ENCODE data around the gene STXBP6. TPM values are rescaled to one million over a fixed set of nuclear protein-coding genes. Genes with fewer than 3 reads are reported as not detected.
"Not testable (repeated sequence)": the region's sequence is repeated elsewhere in the genome, so short reads cannot be mapped to it uniquely, and the experiment has no call there.

Gene STXBP6
- total RNA-seq, 2 donors from 2014 or later: not detected

DNA sequence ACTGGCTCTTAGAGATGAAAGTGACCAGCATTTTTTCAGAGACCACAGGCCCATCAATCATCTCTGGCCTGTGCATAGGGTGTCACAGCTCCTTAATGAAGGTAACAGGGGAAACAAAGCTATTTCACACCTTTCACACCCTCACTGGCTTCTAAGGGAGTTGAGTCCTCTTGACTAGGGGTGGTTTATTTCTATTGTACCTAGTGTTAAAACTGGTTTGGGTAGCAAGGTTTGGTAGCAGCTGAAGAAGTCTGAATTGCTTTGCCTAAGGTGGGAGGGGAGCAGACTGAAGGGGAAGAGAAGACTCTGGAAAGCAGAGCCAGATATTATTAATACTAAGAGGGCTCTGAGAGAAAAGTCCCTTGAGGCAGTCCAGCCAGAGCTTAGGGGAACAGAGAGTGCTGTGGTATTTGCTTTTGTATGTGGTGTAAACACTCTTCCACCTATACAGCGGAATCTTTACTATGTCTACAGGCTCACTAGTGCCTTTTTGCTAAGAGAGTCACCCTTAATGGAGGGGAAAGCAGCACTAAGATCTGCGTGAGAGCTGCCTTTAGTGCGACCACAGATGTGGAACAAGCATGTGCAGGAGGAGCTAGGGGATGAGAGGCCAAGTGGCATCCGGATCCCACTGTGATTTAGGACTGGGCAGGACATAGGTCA lies 95.8 kb downstream of the STXBP6 start:
- H3K4me3 Mint-ChIP-seq: no peak overlapping the region
- H3K9me3 Mint-ChIP-seq: no peaks in the 10 kb centered on the region
- no peaks in the 10 kb centered on the region for H3K4me1 Mint-ChIP-seq
- no peak overlapping the region for H3K27ac Mint-ChIP-seq
- H3K36me3 Mint-ChIP-seq (ENCODE audit: low read depth): no peaks in the 10 kb centered on the region
- peaks cover 24% of the 10 kb centered on the region for H3K27me3 Mint-ChIP-seq
- ATAC-seq (replicated peaks): no peak

DNA sequence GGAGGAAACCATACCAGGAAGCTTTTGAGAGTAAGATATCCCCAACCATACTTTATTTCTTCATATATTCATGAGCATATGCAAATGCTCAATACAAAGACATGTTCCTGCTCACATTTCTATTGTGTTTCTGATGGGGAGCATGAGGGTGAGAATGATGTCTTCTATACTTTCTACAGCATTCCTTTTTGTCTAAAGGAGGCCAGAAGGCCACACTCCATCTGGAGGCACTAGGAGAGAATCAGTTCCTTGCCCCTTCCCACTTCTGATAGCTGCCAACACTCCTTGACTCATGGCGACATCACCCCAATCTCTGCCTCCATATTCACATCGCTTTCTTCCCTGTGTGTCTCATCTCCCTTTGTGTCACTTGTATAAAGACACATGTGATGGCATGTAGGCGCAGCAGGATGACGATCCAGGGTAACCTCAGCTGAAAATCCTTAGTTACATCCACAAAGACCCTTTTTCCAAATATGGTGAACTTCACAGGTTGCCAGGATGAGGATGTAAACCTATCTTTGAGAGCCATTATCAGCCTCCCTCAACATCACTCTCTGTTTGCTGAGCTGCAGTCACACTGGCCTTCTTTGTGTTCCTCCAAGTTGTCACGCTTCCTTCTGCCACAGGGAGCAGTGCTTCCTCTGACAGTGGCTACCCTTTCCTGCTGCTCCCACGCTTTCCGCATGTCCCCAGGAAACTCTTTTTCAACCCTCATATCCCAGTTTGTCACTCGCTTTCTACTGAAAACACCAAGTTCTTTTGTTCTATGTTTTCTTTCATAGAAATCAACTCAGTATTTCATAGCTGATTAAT lies 96.9 kb downstream of the STXBP6 start:
- Mint-ChIP-seq H3K27me3 (peaks cover 21% of the 10 kb centered on the region), H3K4me3 (no peak overlapping the region), H3K27ac (no peak overlapping the region), H3K4me1 (no peaks in the 10 kb centered on the region), H3K9me3 (no peaks in the 10 kb centered on the region), H3K36me3 (ENCODE audit: low read depth) (no peaks in the 10 kb centered on the region)
- no peak for ATAC-seq (replicated peaks)

DNA sequence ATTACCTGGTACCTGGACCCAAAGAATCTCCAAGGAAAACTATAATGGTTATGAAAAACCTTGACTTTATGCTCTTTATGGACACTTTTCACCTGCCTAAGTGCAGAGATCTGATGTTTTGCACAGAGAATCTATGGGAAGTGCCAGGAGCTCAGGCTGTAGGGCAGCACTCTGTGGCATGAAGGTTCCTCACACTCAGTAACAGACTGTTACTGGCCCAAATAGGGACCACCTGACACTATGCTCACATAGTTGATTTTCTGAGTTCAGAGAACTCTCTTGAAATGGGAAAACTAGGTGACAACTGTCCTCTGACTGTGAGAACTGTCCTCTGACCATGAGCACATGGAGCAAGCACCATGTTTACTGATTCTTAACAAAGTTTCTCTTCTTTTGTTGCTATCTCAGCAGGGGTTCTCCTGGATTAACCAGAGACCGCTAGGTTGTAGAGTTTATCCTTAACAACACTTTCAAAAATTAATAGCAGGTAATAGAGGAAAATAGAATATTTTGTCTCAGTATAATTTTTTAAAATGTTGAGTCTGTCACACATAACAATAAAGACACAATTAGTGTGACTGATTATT lies 101.6 kb downstream of the STXBP6 start:
- peaks cover 7% of the 10 kb centered on the region for H3K27me3 Mint-ChIP-seq
- H3K36me3 Mint-ChIP-seq (ENCODE audit: low read depth): no peaks in the 10 kb centered on the region
- ATAC-seq (replicated peaks): no peak
- no peaks in the 10 kb centered on the region for H3K4me1 Mint-ChIP-seq
- H3K27ac Mint-ChIP-seq: no peak overlapping the region
- no peaks in the 10 kb centered on the region for H3K9me3 Mint-ChIP-seq
- no peak overlapping the region for H3K4me3 Mint-ChIP-seq

DNA sequence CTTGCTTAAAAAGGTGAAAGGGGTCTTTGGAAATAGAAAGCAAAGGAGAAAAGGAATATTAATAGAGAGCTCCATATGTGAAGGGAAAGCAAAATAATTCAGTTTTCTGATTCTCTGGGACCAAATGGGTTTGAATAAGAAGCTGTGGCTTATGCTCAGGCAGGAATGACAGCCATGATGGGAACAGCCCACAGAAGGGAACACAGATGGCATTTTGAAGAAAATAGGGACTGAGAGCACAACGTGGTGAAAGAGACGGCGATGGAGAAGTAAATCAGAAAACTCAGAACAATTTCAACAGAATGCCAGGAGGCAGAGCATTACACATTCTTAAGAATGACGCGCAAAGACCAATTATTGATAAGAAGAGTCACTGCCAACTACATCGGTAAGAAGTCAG lies 102.8 kb downstream of the STXBP6 start:
- Mint-ChIP-seq H3K4me3 (no peak overlapping the region), H3K27me3 (peaks cover 3% of the 10 kb centered on the region), H3K27ac (no peak overlapping the region), H3K9me3 (no peaks in the 10 kb centered on the region), H3K4me1 (no peaks in the 10 kb centered on the region), H3K36me3 (ENCODE audit: low read depth) (no peaks in the 10 kb centered on the region)
- no peak for ATAC-seq (replicated peaks)

DNA sequence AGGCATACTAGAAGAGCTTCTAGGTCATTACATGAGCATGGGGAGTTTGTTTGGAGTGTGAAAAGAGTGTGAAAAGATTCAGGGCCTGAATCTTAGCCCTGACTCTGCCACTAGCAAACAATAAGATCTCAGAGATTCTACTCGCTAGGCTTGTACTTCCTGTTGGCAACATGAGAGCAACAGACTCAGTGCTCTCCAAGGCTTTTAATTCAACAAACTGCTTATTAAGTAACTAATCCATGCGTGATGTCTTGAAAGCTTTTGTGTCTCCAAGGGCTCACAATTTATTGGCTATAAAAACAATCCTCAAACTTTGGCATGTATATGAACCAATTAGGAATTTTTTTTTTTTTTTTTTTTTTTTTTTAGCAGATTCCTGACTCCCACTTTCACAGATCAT lies 105.1 kb downstream of the STXBP6 start:
- Mint-ChIP-seq H3K36me3 (ENCODE audit: low read depth) (no peaks in the 10 kb centered on the region), H3K27me3 (peaks cover 3% of the 10 kb centered on the region), H3K27ac (no peak overlapping the region), H3K4me3 (no peak overlapping the region), H3K9me3 (no peaks in the 10 kb centered on the region), H3K4me1 (no peaks in the 10 kb centered on the region)
- ATAC-seq (replicated peaks): no peak

DNA sequence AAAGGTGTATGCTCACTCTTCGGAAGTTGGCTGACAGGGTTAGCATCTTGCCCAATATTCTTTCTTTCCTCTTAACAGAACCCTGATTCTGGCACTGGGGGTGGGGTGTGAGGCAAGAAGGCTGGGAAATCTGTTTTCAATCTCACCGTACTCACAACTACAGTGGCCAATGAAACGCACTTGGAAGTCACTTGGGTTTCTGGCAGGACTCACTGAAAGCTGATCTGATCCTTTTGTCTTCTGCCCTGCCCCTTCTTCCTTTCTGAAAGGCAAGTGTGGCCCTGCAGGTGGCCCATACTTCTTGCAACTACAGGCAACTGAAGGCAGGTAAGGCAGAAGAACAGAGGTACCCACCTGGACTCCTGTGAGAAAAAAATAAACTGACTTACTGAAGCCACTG lies 106.9 kb downstream of the STXBP6 start:
- Mint-ChIP-seq H3K27me3 (peaks cover 3% of the 10 kb centered on the region), H3K36me3 (ENCODE audit: low read depth) (no peaks in the 10 kb centered on the region), H3K9me3 (no peaks in the 10 kb centered on the region), H3K27ac (no peak overlapping the region), H3K4me1 (no peaks in the 10 kb centered on the region), H3K4me3 (no peak overlapping the region)
- no peak for ATAC-seq (replicated peaks)

DNA sequence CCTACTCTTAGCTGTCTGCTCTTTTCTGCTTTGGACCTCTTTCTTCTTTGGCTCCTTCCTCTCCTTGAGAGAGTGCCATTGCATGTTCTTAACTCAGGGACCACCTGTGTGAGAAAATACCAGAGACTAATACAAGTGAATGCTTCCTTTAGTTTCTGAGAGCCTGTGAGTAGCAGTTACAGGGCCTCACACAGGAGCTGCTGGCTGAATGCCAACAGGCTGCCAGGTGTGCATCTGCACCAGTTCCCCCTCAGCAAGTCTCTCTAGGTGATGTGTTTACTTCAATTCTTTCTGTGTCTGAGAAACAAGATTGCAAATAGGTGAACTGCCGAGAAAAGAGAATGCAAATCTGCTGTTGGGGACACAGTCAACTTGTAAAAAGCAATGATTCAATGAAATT lies 108.2 kb downstream of the STXBP6 start:
- no peak overlapping the region for H3K4me3 Mint-ChIP-seq
- H3K36me3 Mint-ChIP-seq (ENCODE audit: low read depth): no peaks in the 10 kb centered on the region
- no peak overlapping the region for H3K27ac Mint-ChIP-seq
- no peaks in the 10 kb centered on the region for H3K4me1 Mint-ChIP-seq
- no peaks in the 10 kb centered on the region for H3K27me3 Mint-ChIP-seq
- H3K9me3 Mint-ChIP-seq: no peaks in the 10 kb centered on the region
- no peak for ATAC-seq (replicated peaks)

DNA sequence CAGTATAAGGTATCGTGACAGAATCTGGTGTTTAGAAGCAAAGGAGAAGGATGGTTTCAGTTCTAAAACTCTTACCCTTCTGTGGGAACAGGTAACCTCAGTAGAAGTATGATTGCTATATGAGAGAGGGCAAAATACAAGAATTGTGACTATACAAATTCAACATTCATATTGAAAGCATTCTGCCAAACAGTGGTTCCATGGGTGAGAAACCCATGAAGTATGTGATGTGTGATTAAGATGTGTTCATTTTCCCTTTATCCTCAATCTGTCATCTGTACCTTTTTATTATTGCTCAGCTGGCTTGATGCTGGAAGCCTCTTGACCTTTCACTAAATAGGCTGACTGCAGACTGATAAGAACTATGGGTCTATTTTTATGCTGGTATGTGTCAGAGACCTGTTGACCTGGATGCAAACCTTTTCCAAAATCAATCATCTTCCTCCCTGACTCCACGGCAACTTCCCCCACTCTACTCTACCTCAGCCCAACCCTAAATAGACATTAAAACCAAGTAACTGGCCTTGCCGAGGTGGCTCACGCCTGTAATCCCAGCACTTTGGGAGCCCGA lies 109.6 kb downstream of the STXBP6 start:
- Mint-ChIP-seq H3K27me3 (no peaks in the 10 kb centered on the region), H3K27ac (no peak overlapping the region), H3K4me3 (no peak overlapping the region), H3K4me1 (no peaks in the 10 kb centered on the region), H3K36me3 (ENCODE audit: low read depth) (no peaks in the 10 kb centered on the region), H3K9me3 (no peaks in the 10 kb centered on the region)
- ATAC-seq (replicated peaks): peak; percentile 49

DNA sequence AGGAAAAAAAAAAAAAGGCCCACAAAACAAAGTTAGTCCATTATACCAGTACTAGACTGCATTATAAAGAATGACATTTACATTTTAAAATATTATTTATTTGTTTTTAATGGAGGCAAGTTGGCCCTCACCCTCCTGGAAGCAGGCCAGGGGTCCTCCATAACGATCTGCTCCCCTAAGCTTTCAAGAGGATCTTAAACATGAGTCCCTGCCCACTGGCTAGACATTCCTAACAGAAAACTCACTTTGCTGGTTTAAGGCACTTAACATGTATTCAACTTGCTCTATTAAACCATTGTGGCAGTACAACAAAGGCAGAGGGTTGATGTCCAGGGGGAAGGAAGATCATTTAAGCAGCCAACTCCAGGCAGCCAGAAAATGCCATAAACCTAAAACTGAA lies 111.4 kb downstream of the STXBP6 start:
- Mint-ChIP-seq H3K27me3 (no peaks in the 10 kb centered on the region), H3K4me1 (no peaks in the 10 kb centered on the region), H3K4me3 (no peak overlapping the region), H3K27ac (no peak overlapping the region), H3K9me3 (no peaks in the 10 kb centered on the region), H3K36me3 (ENCODE audit: low read depth) (no peaks in the 10 kb centered on the region)
- ATAC-seq (replicated peaks): no peak

DNA sequence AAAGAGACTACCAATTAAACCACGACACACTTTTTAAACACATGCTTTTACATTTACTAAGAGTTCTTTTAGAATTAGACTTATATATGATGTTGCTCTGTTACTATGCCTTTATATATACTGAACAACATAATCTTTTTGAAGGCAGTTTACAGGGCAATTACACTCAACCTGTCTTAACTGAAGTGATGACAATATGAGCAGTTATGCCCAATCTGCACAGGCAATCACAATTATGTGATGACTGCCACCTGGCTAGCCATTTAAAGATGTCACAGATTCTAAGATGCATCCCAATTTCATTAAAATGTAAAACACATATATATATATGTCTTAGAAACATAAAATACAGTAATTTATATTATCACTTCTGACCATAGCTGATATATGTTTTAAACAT lies 112.6 kb downstream of the STXBP6 start:
- peaks cover 5% of the 10 kb centered on the region for H3K27me3 Mint-ChIP-seq
- H3K27ac Mint-ChIP-seq: no peak overlapping the region
- ATAC-seq (replicated peaks): no peak
- no peaks in the 10 kb centered on the region for H3K4me1 Mint-ChIP-seq
- H3K9me3 Mint-ChIP-seq: no peaks in the 10 kb centered on the region
- H3K4me3 Mint-ChIP-seq: no peak overlapping the region
- no peaks in the 10 kb centered on the region for H3K36me3 Mint-ChIP-seq (ENCODE audit: low read depth)

DNA sequence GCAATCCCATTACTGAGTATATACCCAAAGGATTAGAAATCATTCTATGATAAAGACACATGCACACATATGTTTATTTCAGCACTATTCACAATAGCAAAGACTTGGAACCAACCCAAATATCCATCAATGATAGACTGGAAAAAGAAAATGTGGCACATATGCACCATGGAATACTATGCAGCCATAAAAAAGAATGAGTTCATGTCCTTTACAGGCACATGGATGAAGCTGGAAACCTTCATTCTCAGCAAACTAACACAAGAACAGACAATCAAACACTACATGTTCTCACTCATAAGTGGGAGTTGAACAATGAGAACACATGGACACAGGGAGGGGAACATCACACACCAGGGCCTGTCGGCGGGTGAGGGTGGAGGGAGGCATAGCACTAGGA lies 113.2 kb downstream of the STXBP6 start:
- not testable (repeated sequence) for H3K9me3 Mint-ChIP-seq, H3K27me3 Mint-ChIP-seq

DNA sequence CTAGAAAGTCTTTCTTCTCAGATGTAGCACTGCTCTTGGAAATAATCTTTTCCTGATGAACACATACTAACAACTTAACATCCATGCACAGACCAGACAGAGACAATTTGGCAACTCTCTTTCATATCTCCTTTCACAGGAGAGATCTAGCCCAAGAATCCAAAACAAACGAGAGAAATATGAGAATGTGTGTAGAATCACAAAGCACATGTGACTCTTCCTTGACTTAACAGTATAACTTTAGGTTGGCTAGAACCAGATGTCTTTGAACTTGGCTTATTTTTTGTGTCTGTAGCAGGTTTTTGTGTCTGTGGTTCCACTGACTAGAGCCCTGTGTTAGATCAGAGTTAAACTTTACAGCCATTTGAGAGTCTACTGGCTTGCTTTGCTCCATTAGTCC lies 114.2 kb downstream of the STXBP6 start:
- ATAC-seq (replicated peaks): no peak
- no peaks in the 10 kb centered on the region for H3K9me3 Mint-ChIP-seq
- H3K36me3 Mint-ChIP-seq (ENCODE audit: low read depth): no peaks in the 10 kb centered on the region
- H3K27ac Mint-ChIP-seq: no peak overlapping the region
- H3K4me3 Mint-ChIP-seq: no peak overlapping the region
- H3K27me3 Mint-ChIP-seq: peaks cover 11% of the 10 kb centered on the region
- H3K4me1 Mint-ChIP-seq: no peaks in the 10 kb centered on the region

More for the DNA sequence above, 113.2 kb downstream of the STXBP6 start:
- not testable (repeated sequence) for ATAC-seq (replicated peaks); H3K4me3 Mint-ChIP-seq; H3K27ac Mint-ChIP-seq; H3K36me3 Mint-ChIP-seq (ENCODE audit: low read depth); H3K4me1 Mint-ChIP-seq

DNA sequence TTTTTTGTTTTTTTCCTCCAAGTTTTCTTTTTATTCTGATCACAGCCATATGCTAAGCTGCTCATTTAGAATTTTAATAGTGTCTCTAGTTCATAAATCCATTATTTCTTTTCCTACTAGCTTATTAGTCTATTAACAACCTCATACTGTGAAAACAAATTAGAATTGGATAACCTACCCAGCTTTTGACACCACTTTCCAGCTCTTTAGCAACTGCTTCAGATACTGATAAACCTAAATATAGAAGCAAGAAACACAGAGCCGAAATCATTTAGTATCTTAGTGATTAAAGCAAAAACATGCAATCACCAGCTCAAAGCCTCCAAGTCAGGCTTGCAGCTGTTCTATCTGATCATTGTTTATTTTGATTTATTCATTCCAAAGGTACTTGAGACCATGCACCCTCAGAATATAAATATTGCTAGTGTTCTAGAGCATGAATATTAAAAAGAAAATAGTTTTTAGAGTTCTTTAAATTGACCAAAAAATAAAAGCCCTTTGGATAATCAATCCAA lies 121.5 kb downstream of the STXBP6 start:
- H3K4me3 Mint-ChIP-seq: no peak overlapping the region
- no peak for ATAC-seq (replicated peaks)

DNA sequence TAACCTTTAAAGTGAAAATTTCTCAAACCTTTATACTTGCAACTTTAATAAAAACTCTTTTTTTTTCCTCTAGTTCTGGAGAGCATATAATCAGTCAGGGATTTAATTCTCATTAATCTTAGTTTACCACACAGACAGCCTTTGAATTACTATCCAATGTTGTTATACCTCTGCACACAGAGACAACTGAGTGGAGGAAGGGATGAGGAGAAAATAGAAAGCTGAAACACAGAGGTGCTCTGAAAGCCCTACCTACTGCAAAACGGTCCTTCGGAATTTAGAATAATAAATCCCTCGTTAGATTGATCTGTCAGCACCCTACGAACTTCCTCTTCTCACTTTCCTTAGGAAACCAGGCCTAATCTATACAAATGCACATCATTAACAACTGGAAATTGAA lies 122.1 kb downstream of the STXBP6 start:
- no peak overlapping the region for H3K27ac Mint-ChIP-seq
- ATAC-seq (replicated peaks): no peak
- no peaks in the 10 kb centered on the region for H3K9me3 Mint-ChIP-seq
- no peaks in the 10 kb centered on the region for H3K4me1 Mint-ChIP-seq
- H3K36me3 Mint-ChIP-seq (ENCODE audit: low read depth): no peaks in the 10 kb centered on the region
- H3K27me3 Mint-ChIP-seq: peaks cover 23% of the 10 kb centered on the region
- no peak overlapping the region for H3K4me3 Mint-ChIP-seq

More for the DNA sequence above, 121.5 kb downstream of the STXBP6 start:
- Mint-ChIP-seq H3K27ac (no peak overlapping the region), H3K9me3 (no peaks in the 10 kb centered on the region), H3K4me1 (no peaks in the 10 kb centered on the region), H3K36me3 (ENCODE audit: low read depth) (no peaks in the 10 kb centered on the region), H3K27me3 (peaks cover 24% of the 10 kb centered on the region)

Data from activated T-helper 17 cell treated with anti-CD3 and anti-CD28 coated beads, Interleukin-2, amount 50 U/mL, for 72 hours (primary cell).